ENCODE data around the gene FREM2. TPM values are rescaled to one million over a fixed set of nuclear protein-coding genes. Genes with fewer than 3 reads are reported as not detected.

FREM2 gene
- total and polyA plus RNA-seq, 9 of the 15 experiments (the other 6 are each of a cell fraction or from before 2014, with no cell fraction given) = under 0.01 to 0.02 TPM; not detected in 7

DNA sequence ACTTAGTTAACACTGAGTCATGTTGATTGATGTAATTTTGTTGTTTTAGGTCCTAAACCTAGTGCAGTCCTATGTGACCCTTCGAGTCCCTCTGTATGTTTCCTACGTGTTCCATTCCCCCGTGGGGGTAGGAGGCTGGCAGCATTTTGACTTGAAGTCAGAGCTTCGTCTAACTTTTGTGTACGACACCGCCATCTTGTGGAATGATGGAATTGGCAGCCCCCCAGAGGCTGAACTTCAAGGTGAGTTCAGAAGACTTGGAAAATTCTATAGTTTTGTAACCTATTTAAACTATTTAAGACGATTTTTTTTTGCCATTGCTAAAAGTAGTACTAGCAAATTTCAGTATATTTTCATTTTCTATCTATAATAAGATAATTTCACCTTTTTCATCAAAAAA, 185.8 kb downstream of the FREM2 start:
- no peak overlapping the region for H2AFZ ChIP-seq (ENCODE audit: low read depth, low read length)
- 0 out of 2 replicates have a peak, but pooled peaks have one; percentile 16 for TF ChIP-seq SMC3 (conservative IDR thresholded peaks at IDR 0.05; ENCODE audit: insufficient read depth, low read depth, low read length)
- TF ChIP-seq SRSF9 (IDR thresholded peaks at IDR 0.05; ENCODE audit: borderline replicate concordance, low read depth, low read length) = no peak
- TF ChIP-seq RAD21 (CRISPR knock-in tag; conservative IDR thresholded peaks at IDR 0.05 in 1 of 2, IDR thresholded peaks at IDR 0.05 in 1 of 2) = peak; percentile 23 to 49; a peak in 2 of 4 replicates
- TF ChIP-seq CTCF (IDR thresholded peaks at IDR 0.05 in 2 of 3, conservative IDR thresholded peaks at IDR 0.05 in 1 of 3; ENCODE audit: insufficient read depth in 2 of 3, low read depth in 1 of 3, low read length in 3 of 3) = peak; percentile 63 to 81 (median 66)
- no peak for TF ChIP-seq SMAD1 (IDR thresholded peaks at IDR 0.05; ENCODE audit: low read depth, low read length, partially characterized antibody)
- 0 out of 2 replicates have a peak, but pooled peaks have one; percentile 8 for TF ChIP-seq NFIC (IDR thresholded peaks at IDR 0.05)
- CTCF ChIA-PET (ENCODE audit: low intra/inter-chr PET ratio) = no interaction called here
- H3K79me2 ChIP-seq (ENCODE audit: control insufficient read depth, insufficient read depth, low read length) = no peaks in the 10 kb centered on the region
- no peak overlapping the region for H3K4me3 ChIP-seq
- H3K36me3 ChIP-seq (ENCODE audit: control insufficient read depth, insufficient read depth, low read length) = no peaks in the 10 kb centered on the region
- 0% methylated on average over 7 of the region's 7 CpGs for WGBS (ENCODE audit: insufficient coverage, low coverage, missing lambda C conversion rate)
- no peaks in the 10 kb centered on the region for H3K27me3 ChIP-seq (ENCODE audit: control insufficient read depth in 2 of 2, insufficient read depth in 2 of 2, low read length in 2 of 2)
- no peak overlapping the region for H3K9ac ChIP-seq (ENCODE audit: insufficient read depth in 1 of 2, low read depth in 2 of 2, low read length in 2 of 2)
- in situ Hi-C loops (cut with MboI) (no loop called here), intact Hi-C loops (cut with micrococcal nuclease) (loop anchor here (5.0 kb wide), 1 partner anchor 185 kb away; the partner anchor contains the start of gene FREM2)
- H3K27ac ChIP-seq (ENCODE audit: extremely low read depth, low read depth, low read length) = no peak overlapping the region
- H3K4me2 ChIP-seq (ENCODE audit: insufficient read depth, low read length) = no peak overlapping the region
- H4K20me1 ChIP-seq (replicated peaks; ENCODE audit: control insufficient read depth, insufficient read depth, low read length) = no peaks in the 10 kb centered on the region; the same call in 1 of the 2 replicates
- H3K9me3 ChIP-seq (replicated peaks; ENCODE audit: control insufficient read depth, insufficient read depth, low read depth, low read length) = no peaks in the 10 kb centered on the region
- peak; percentile 49 for FAIRE-seq
- POLR2A ChIA-PET = no interaction called here
- peak; percentile 9 to 57 (median 30) for DNase-seq (ENCODE audit: extremely low read depth in 1 of 4, low spot score in 3 of 4)
- H3K4me1 ChIP-seq (replicated peaks in 1 of 2; ENCODE audit: control insufficient read depth in 2 of 2, insufficient read depth in 2 of 2, low read length in 2 of 2) = no peaks in the 10 kb centered on the region
- ATAC-seq = peak; percentile 81
- H3K9me1 ChIP-seq (ENCODE audit: control insufficient read depth, insufficient read depth, low read length) = no peaks in the 10 kb centered on the region
- no TSS peak for BruUV-seq (replicated peaks)
